ENCODE data around the gene AGO3. TPM values are rescaled to one million over a fixed set of nuclear protein-coding genes. Genes with fewer than 3 reads are reported as not detected.

The AGO3 gene
- total RNA-seq, 2 donors from 2014 or later = 19.4 to 32.7 TPM

DNA sequence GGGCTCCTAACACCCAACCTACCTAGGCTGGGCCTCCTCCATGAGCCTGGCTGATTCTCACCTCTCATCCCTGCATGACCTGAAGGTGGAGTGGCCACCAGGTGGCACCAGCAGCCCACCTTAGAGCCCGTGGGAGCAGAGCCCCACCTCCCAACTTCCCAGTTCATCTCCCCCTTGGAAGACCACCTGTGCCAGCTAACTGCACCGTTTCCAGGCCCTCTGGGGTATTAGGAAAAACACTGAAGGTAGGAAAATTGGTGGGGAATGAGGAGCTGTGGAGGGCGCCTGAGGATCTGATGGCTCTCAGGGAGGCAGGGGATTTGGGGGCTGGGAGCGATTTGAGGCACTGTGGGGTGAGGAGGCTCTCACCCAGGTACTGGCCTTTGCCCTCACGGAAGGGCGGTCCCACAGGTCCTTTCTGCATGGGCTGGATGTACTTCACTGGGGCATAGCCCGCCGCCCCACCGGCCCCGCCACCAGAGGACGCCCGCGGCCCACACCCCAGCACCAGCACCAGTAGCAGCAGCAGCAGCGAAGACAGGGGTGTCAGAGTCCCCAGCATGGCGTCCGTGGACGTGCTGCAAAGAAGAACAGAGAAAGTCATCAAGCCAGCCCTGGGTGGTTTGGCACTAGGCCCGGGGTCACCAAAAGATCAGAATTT lies 168.9 kb downstream of the AGO3 start:
- H3K27ac ChIP-seq = no peak overlapping the region
- intact Hi-C loops (cut with DNase I) = loop anchor here (1.0 to 5.0 kb wide), 3 partner anchors 34 to 185 kb away; no protein-coding TSS in a partner anchor
- WGBS = 31% methylated on average over 18 of the region's 18 CpGs
- H3K9me3 ChIP-seq = no peaks in the 10 kb centered on the region
- no peaks in the 10 kb centered on the region for H3K27me3 ChIP-seq (replicated peaks; ENCODE audit: insufficient read depth)
- peaks cover 1 to 2% of the 10 kb centered on the region in 2 donors for H3K36me3 ChIP-seq
- H3K4me3 ChIP-seq = no peak overlapping the region
- H3K4me1 ChIP-seq (replicated peaks) = no peaks in the 10 kb centered on the region
- peak; percentile 70 for DNase-seq (ENCODE audit: low spot score)
- no peak for TF ChIP-seq POLR2A (IDR thresholded peaks at IDR 0.05)
- TF ChIP-seq, protein P1, sequence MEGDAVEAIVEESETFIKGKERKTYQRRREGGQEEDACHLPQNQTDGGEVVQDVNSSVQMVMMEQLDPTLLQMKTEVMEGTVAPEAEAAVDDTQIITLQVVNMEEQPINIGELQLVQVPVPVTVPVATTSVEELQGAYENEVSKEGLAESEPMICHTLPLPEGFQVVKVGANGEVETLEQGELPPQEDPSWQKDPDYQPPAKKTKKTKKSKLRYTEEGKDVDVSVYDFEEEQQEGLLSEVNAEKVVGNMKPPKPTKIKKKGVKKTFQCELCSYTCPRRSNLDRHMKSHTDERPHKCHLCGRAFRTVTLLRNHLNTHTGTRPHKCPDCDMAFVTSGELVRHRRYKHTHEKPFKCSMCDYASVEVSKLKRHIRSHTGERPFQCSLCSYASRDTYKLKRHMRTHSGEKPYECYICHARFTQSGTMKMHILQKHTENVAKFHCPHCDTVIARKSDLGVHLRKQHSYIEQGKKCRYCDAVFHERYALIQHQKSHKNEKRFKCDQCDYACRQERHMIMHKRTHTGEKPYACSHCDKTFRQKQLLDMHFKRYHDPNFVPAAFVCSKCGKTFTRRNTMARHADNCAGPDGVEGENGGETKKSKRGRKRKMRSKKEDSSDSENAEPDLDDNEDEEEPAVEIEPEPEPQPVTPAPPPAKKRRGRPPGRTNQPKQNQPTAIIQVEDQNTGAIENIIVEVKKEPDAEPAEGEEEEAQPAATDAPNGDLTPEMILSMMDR (IDR thresholded peaks at IDR 0.05) = peak; percentile 81 to 93 (median 84)
- TF ChIP-seq POLR2AphosphoS5 (IDR thresholded peaks at IDR 0.05) = peak; percentile 53

DNA sequence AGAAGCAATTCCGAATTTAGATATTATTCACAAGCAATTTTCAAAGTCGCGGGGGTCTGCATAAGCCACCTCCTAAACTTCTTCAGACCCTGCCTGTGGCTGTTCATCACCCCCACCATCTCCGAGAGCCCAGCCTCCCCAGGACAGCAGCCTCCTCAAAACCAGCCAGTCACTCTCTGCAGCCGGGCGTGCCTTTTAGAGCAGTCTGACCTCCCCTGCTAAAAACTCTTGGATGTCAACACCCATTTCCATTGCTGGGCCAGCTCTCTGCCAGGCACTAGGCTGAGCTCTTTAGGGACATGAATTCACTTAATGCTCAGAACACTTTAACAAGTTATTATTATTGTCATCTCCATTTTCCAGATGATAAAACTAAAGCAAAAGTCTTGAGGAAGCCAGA lies 169.5 kb downstream of the AGO3 start:
- intact Hi-C loops (cut with DNase I) = loop anchor here (2.0 kb wide), 1 partner anchor 184 kb away; no protein-coding TSS in a partner anchor
- TF ChIP-seq POLR2A (IDR thresholded peaks at IDR 0.05) (no peak), POLR2AphosphoS5 (IDR thresholded peaks at IDR 0.05) (no peak)
- TF ChIP-seq, protein P1 (IDR thresholded peaks at IDR 0.05) = no peak

DNA sequence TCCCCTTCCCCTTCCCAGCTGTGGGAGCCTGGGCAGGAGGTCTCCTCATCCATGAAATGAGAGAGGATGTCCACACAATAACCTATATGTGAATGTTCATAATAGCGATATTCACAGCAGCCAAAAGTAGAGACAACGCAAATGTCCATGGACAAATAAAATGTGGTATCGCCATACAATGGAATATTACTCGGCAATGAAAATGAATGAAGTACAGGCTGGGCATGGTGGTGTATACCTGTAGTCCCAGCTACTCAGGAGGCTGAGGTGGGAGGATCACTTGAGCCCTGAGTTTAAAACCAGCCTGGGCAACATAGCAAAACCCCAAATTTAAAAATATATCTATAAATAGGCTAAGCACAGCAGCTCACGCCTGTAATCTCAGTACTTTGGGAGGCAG lies 170.6 kb downstream of the AGO3 start:
- Histone ChIP-seq H3K27ac (no peak overlapping the region), H3K9me3 (no peaks in the 10 kb centered on the region), H3K4me3 (no peak overlapping the region), H3K27me3 (replicated peaks; ENCODE audit: insufficient read depth) (no peaks in the 10 kb centered on the region), H3K36me3 (no peaks in the 10 kb centered on the region), H3K4me1 (replicated peaks) (no peaks in the 10 kb centered on the region)
- TF ChIP-seq, protein P1 (IDR thresholded peaks at IDR 0.05) = no peak
- TF ChIP-seq POLR2A (IDR thresholded peaks at IDR 0.05) (no peak), POLR2AphosphoS5 (IDR thresholded peaks at IDR 0.05) (no peak)
- WGBS = 96% methylated on average over 5 of the region's 5 CpGs
- no peak for DNase-seq (ENCODE audit: low spot score)
- intact Hi-C loops (cut with DNase I) = loop anchor here (2.0 kb wide), 1 partner anchor 183 kb away; no protein-coding TSS in a partner anchor

More for the DNA sequence above, 169.5 kb downstream of the AGO3 start:
- WGBS = 66% methylated on average over 6 of the region's 6 CpGs
- no peaks in the 10 kb centered on the region for H3K4me1 ChIP-seq (replicated peaks)
- no peak overlapping the region for H3K4me3 ChIP-seq
- no peaks in the 10 kb centered on the region for H3K9me3 ChIP-seq
- no peaks in the 10 kb centered on the region for H3K36me3 ChIP-seq
- DNase-seq (ENCODE audit: low spot score) = no peak
- no peak overlapping the region for H3K27ac ChIP-seq
- no peaks in the 10 kb centered on the region for H3K27me3 ChIP-seq (replicated peaks; ENCODE audit: insufficient read depth)

DNA sequence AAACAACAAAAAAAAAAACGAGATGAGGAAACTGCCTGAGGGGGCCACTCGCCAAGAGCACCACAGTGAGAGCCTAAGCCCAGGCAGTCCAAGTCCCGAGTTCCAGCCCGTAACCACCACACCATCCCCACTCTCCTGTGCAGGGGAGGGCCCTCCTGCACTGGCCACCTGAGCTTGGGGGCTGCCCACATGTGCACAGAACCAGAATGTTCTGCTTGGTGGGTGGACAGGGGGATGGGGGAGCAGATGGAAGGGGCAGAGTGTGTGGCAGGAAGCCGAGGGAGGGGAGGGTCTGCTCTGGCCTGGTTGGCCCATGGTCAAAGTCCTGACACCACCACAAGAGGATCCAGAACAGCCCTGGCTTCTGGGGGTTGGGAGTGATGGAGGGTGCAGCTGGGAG lies 175.4 kb downstream of the AGO3 start:
- 52% methylated on average over 5 of the region's 5 CpGs for WGBS
- H3K4me1 ChIP-seq (replicated peaks) = no peaks in the 10 kb centered on the region
- H3K36me3 ChIP-seq = no peaks in the 10 kb centered on the region
- intact Hi-C loops (cut with DNase I) = no loop called here
- no peak for DNase-seq (ENCODE audit: low spot score)
- no peaks in the 10 kb centered on the region for H3K27me3 ChIP-seq (replicated peaks; ENCODE audit: insufficient read depth)
- TF ChIP-seq POLR2A (IDR thresholded peaks at IDR 0.05) (no peak), POLR2AphosphoS5 (IDR thresholded peaks at IDR 0.05) (no peak)
- TF ChIP-seq, protein P1 (IDR thresholded peaks at IDR 0.05) = no peak
- H3K27ac ChIP-seq = no peak overlapping the region
- no peaks in the 10 kb centered on the region for H3K9me3 ChIP-seq
- no peak overlapping the region for H3K4me3 ChIP-seq

DNA sequence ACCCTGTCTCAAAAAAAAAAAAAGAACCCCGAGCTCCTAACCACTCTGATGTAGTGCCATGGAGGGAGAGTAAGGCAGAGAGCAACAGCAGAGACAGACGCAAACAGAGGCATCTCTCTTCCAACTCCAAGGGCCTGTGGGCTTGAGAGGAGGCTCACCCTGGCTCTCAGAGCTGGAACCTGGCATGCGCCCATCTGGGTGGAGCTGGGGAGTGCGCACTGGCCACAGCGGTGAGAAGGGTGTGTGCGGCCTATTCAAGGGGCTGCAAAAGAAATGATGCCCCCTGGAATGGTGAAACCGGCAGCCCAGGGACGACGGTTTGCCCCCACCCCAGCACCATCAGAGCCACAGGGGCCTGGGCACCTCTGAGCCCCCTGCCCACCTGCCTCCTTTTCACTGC lies 176.5 kb downstream of the AGO3 start:
- intact Hi-C loops (cut with DNase I) = no loop called here
- Histone ChIP-seq H3K9me3 (no peaks in the 10 kb centered on the region), H3K4me1 (replicated peaks) (no peaks in the 10 kb centered on the region), H3K36me3 (no peaks in the 10 kb centered on the region), H3K27me3 (replicated peaks; ENCODE audit: insufficient read depth) (no peaks in the 10 kb centered on the region), H3K27ac (no peak overlapping the region), H3K4me3 (no peak overlapping the region)
- TF ChIP-seq POLR2A (IDR thresholded peaks at IDR 0.05) = no peak
- TF ChIP-seq POLR2AphosphoS5 (IDR thresholded peaks at IDR 0.05) = no peak
- TF ChIP-seq, protein P1 (IDR thresholded peaks at IDR 0.05) = no peak
- DNase-seq (ENCODE audit: low spot score) = no peak
- WGBS = 80% methylated on average over 9 of the region's 9 CpGs
